ENCODE data around the gene SERPINH1.
A peak's percentile ranks its signal among the peaks of the same experiment; 100 is the strongest.

Gene SERPINH1

DNA sequence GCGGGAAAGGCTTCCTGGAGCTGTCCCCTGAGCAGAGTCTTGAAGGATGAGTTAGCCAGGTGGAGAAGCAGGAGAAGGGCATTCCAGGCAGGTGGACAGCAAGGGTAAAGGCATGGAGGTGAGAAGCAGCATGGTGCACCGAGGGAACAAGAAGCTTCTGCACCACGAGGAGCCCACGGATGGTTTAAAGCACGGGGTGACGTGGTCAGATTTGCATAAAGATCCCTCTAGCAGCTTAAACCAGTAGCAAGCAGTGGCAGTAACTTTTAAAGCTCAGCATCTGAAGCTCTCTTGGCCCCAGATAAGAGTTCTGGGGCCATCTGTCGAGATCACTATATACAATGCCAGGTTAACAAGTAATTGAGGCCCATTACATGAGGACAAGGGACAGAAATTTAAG lies 36.8 kb downstream of the SERPINH1 start:
- Mint-ChIP-seq H3K4me3 (no peak overlapping the region), H3K4me1 (ENCODE audit: low read depth) (peaks cover 1% of the 10 kb centered on the region), H3K36me3 (ENCODE audit: low read depth) (no peaks in the 10 kb centered on the region), H3K27ac (no peak overlapping the region), H3K27me3 (ENCODE audit: low read depth) (peaks cover 27% of the 10 kb centered on the region), H3K9me3 (no peaks in the 10 kb centered on the region)

DNA sequence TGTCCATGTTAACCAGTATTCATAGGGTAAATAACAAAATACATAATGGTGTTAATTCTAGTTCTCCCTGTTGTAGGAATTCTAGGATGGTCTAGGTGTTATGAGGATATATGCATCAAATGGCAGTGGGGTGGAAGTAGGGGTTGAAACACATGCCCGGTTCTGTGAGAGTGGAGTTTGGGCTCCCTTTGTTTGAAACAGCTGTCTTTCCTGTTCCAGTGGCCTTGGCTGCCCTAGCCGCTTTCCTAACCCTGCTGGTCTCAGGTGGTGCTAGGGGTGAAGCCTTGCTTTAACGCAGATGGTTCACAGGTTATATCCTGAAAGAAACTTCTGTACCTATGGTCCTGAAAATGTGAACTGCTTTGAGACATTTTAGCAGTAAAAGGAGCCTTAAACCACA lies 38.3 kb downstream of the SERPINH1 start:
- H3K27me3 Mint-ChIP-seq (ENCODE audit: low read depth) = peaks cover 33% of the 10 kb centered on the region
- no peak overlapping the region for H3K27ac Mint-ChIP-seq
- H3K4me1 Mint-ChIP-seq (ENCODE audit: low read depth) = peaks cover 1% of the 10 kb centered on the region
- no peak overlapping the region for H3K4me3 Mint-ChIP-seq
- H3K9me3 Mint-ChIP-seq = no peaks in the 10 kb centered on the region
- H3K36me3 Mint-ChIP-seq (ENCODE audit: low read depth) = no peaks in the 10 kb centered on the region

DNA sequence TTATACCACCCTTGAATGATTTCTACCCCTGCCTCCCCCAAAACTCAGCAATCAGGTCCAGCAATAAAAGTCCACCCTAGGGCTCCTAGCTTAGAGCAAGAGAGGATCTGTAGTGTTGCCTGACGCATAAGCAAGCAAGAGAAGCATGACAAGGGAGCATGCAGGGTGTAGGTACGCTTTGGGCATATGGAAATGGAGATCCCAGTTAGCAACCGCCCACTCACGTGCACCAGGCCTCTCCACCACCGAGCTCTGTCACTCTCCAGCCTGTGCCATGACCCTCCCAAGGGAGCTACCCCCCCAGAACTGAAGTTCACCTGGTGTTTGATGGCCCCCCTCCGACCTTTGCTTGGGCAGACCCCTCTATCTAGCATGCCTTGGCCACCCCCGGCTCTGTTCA lies 39.4 kb downstream of the SERPINH1 start:
- no peak overlapping the region for H3K27ac Mint-ChIP-seq
- H3K4me3 Mint-ChIP-seq = no peak overlapping the region
- H3K4me1 Mint-ChIP-seq (ENCODE audit: low read depth) = peaks cover 1% of the 10 kb centered on the region
- peaks cover 26% of the 10 kb centered on the region for H3K27me3 Mint-ChIP-seq (ENCODE audit: low read depth)
- H3K9me3 Mint-ChIP-seq = no peaks in the 10 kb centered on the region
- no peaks in the 10 kb centered on the region for H3K36me3 Mint-ChIP-seq (ENCODE audit: low read depth)

DNA sequence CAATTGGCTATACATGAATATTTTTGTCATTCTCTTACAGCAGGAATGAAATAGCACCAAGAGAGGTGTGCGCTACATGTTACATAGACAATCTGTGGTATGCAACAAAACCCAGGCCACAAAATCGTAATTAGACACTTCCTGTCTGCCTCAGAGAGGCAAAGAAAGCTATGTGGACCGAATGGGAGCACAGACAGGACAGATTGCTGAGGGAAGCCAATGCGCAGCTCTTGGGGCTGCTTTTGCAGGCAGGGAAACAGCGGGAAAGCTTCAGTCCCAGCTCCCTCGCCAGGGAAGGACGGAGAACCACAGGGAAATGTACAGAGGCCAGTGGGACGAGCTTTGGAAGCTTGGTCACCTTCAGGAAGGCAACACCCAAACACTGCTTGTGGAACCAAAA lies 40.9 kb downstream of the SERPINH1 start:
- peak overlapping the region; percentile 45 for H3K27ac Mint-ChIP-seq
- peaks cover 30% of the 10 kb centered on the region for H3K27me3 Mint-ChIP-seq (ENCODE audit: low read depth)
- H3K9me3 Mint-ChIP-seq = no peaks in the 10 kb centered on the region
- H3K4me1 Mint-ChIP-seq (ENCODE audit: low read depth) = peaks cover 1% of the 10 kb centered on the region
- no peak overlapping the region for H3K4me3 Mint-ChIP-seq
- H3K36me3 Mint-ChIP-seq (ENCODE audit: low read depth) = no peaks in the 10 kb centered on the region

GRCh38 chr11:75603791-75604736 lies 42.0 kb downstream of the SERPINH1 start:
- H3K27me3 Mint-ChIP-seq (ENCODE audit: low read depth) = peaks cover 25% of the 10 kb centered on the region
- H3K36me3 Mint-ChIP-seq (ENCODE audit: low read depth) = no peaks in the 10 kb centered on the region
- H3K27ac Mint-ChIP-seq = no peak overlapping the region

GRCh38 chr11:75606099-75606498 lies 44.0 kb downstream of the SERPINH1 start:
- Mint-ChIP-seq H3K27ac (no peak overlapping the region), H3K4me3 (no peak overlapping the region), H3K9me3 (no peaks in the 10 kb centered on the region), H3K4me1 (ENCODE audit: low read depth) (peaks cover 1% of the 10 kb centered on the region), H3K27me3 (ENCODE audit: low read depth) (peaks cover 27% of the 10 kb centered on the region), H3K36me3 (ENCODE audit: low read depth) (no peaks in the 10 kb centered on the region)

More at GRCh38 chr11:75603791-75604736, 42.0 kb downstream of the SERPINH1 start:
- H3K9me3 Mint-ChIP-seq = no peaks in the 10 kb centered on the region
- H3K4me1 Mint-ChIP-seq (ENCODE audit: low read depth) = peaks cover 1% of the 10 kb centered on the region
- no peak overlapping the region for H3K4me3 Mint-ChIP-seq

DNA sequence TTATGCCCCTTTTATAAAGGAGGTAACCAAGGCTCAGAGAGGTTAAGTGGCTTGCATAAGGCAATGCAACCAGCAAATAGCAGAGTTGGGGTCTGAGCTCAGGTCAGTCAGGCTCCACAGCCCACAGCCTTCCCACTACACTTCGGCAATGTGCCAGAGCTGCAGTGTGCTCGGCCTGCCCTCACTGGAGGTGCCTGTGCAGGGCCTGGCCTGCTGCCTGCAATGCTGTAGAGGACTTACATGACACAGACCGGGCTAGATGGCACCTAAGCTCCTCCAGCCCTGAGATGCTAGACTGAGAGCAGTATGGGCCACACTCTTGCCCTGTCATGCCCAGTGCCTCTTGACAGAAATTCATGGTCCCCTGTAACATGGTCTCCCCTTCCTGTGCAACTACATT lies 49.8 kb downstream of the SERPINH1 start:
- Mint-ChIP-seq H3K36me3 (ENCODE audit: low read depth) (no peaks in the 10 kb centered on the region), H3K4me1 (ENCODE audit: low read depth) (no peaks in the 10 kb centered on the region), H3K27ac (no peak overlapping the region), H3K9me3 (no peaks in the 10 kb centered on the region), H3K27me3 (ENCODE audit: low read depth) (peaks cover 17% of the 10 kb centered on the region), H3K4me3 (no peak overlapping the region)

DNA sequence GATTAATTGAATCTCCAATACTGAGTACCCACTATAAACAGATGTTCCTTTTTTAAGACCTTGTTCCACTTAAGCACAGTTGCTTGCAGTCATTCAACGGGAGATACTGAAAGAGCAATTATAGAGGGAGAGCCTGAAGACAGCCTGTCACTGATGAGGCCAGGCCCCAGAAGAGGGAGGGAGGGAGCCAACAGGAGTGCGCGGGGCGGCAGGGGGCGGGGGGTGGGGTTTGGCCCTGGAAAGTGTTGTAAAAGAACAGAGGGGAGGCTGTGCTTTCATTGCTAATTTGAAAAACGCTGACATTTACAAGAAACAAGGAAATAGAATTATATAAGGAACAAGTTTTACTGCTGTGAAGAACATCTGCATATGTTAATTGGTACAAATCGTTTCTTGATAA lies 53.7 kb downstream of the SERPINH1 start:
- peaks cover 21% of the 10 kb centered on the region for H3K27me3 Mint-ChIP-seq (ENCODE audit: low read depth)
- no peaks in the 10 kb centered on the region for H3K9me3 Mint-ChIP-seq
- H3K4me3 Mint-ChIP-seq = no peak overlapping the region
- no peaks in the 10 kb centered on the region for H3K4me1 Mint-ChIP-seq (ENCODE audit: low read depth)
- no peak overlapping the region for H3K27ac Mint-ChIP-seq
- H3K36me3 Mint-ChIP-seq (ENCODE audit: low read depth) = no peaks in the 10 kb centered on the region

- Mint-ChIP-seq H3K4me3 (no peak overlapping the region), H3K27me3 (ENCODE audit: low read depth) (peaks cover 24% of the 10 kb centered on the region), H3K27ac (no peak overlapping the region), H3K9me3 (no peaks in the 10 kb centered on the region), H3K36me3 (ENCODE audit: low read depth) (no peaks in the 10 kb centered on the region), H3K4me1 (ENCODE audit: low read depth) (no peaks in the 10 kb centered on the region)
Observed at GRCh38 chr11:75616281-75616680, 54.2 kb downstream of the SERPINH1 start.

Data from T-helper 1 cell treated with Interleukin-12 subunit alpha and Interleukin-12 subunit beta and Interleukin-4 antibody, amounts not matched to agents 30 μg/mL and 1 μg/mL, for 36 hours (primary cell).